Measurements from ENCODE around the gene CPSF6. TPM values are rescaled to one million over a fixed set of nuclear protein-coding genes. Genes with fewer than 3 reads are reported as not detected.

The CPSF6 gene
- total RNA-seq, 1 experiment from 2014 or later, result 88.4 TPM

GRCh38 chr12:69298133-69298532, 58.8 kb downstream of the CPSF6 start:
- Histone ChIP-seq H3K27me3 (ENCODE audit: insufficient read depth, low read length) (no peaks in the 10 kb centered on the region), H3K4me1 (ENCODE audit: control insufficient read depth in 1 of 2, insufficient read depth in 2 of 2, low read length in 2 of 2) (no peaks in the 10 kb centered on the region), H3K9me2 (ENCODE audit: insufficient read depth) (no peaks in the 10 kb centered on the region), H3K4me2 (ENCODE audit: low read length) (no peak overlapping the region), H3K4me3 (replicated peaks in 1 of 2; ENCODE audit: low read depth in 1 of 2, low read length in 2 of 2) (no peak overlapping the region), H2AFZ (ENCODE audit: low read depth, low read length, poor library complexity, severe bottlenecking) (no peak overlapping the region), H3K79me2 (ENCODE audit: insufficient read depth, low read length) (no peaks in the 10 kb centered on the region), H3K27ac (ENCODE audit: low read depth, low read length) (no peak overlapping the region), H3K9ac (ENCODE audit: low read length) (no peak overlapping the region), H4K20me1 (ENCODE audit: insufficient read depth) (no peaks in the 10 kb centered on the region), H3K9me3 (ENCODE audit: control insufficient read depth in 1 of 2, insufficient read depth in 1 of 2, low read depth in 1 of 2, low read length in 2 of 2) (0 out of 4 replicates have a peak, but pooled peaks cover 0 to 3% of the 10 kb centered on the region in 2 experiments), H3K36me3 (ENCODE audit: control insufficient read depth in 1 of 2, insufficient read depth in 2 of 2, low read length in 2 of 2) (no peaks in the 10 kb centered on the region)
- ChIA-PET POLR2A (no interaction called here), RAD21 (ENCODE audit: low non-redundant PET in 1 of 2, low total read pairs in 2 of 2, uncharacterized antibody in 2 of 2, unreplicated experiment in 2 of 2) (no interaction called here), CTCF (no interaction called here)
- DNase-seq (ENCODE audit: low read depth, low spot score) (no peak), ATAC-seq (no peak)
- TF ChIP-seq TCF7L2 (IDR thresholded peaks at IDR 0.05; ENCODE audit: borderline replicate concordance, extremely low read depth, insufficient read depth, insufficient read length) (no peak), SRF (IDR thresholded peaks at IDR 0.05; ENCODE audit: low read depth) (no peak), ATF3 (IDR thresholded peaks at IDR 0.05) (no peak), ZNF274 (IDR thresholded peaks at IDR 0.05; ENCODE audit: low read depth, low read length) (no peak), SP1 (IDR thresholded peaks at IDR 0.05; ENCODE audit: low read depth) (no peak), MAX (IDR thresholded peaks at IDR 0.05) (no peak), CTCF (IDR thresholded peaks at IDR 0.05 in 2 of 3, conservative IDR thresholded peaks at IDR 0.05 in 1 of 3; ENCODE audit: borderline replicate concordance in 1 of 3, insufficient read depth in 1 of 3, low read depth in 2 of 3, low read length in 2 of 3) (no peak), ZBTB33 (IDR thresholded peaks at IDR 0.05; ENCODE audit: extremely low read depth, insufficient replicate concordance, low read length) (no peak), CBX3 (IDR thresholded peaks at IDR 0.05; ENCODE audit: low read depth) (no peak), SIN3A (IDR thresholded peaks at IDR 0.05; ENCODE audit: low read depth) (no peak), RAD21 (IDR thresholded peaks at IDR 0.05; ENCODE audit: low read depth) (no peak), JUND (IDR thresholded peaks at IDR 0.05) (no peak), FOSL1 (IDR thresholded peaks at IDR 0.05; ENCODE audit: low read depth) (no peak), EZH2 (IDR thresholded peaks at IDR 0.05) (no peak), EZH2phosphoT487 (IDR thresholded peaks at IDR 0.05; ENCODE audit: borderline replicate concordance) (no peak), ELF1 (IDR thresholded peaks at IDR 0.05; ENCODE audit: borderline replicate concordance, low read depth) (no peak)
- intact Hi-C loops (cut with micrococcal nuclease), result no loop called here
- no TSS peak for BruUV-seq (replicated peaks)
